HFFc6 (cell line): ENCODE measurements around the gene C5. TPM values are rescaled to one million over a fixed set of nuclear protein-coding genes. Genes with fewer than 3 reads are reported as not detected.

Experiments used
- DNase-seq: peaks from one replicate; pipeline ENCODE4 v3.0.0-alpha.2; 2018
- H3K27ac Mint-ChIP-seq: 2 replicates; pipeline ENCODE4 v1.8.0; 2020; ENCODE audit warnings: mild to moderate bottlenecking, mixed read lengths
- H3K27me3 Mint-ChIP-seq: 2 replicates; pipeline ENCODE4 v1.8.0; 2021; ENCODE audit warnings: mild to moderate bottlenecking, moderate library complexity, mixed read lengths; ENCODE audit not compliant: insufficient read depth
- H3K36me3 Mint-ChIP-seq: 2 replicates; pipeline ENCODE4 v1.8.0; 2021; ENCODE audit warnings: low read depth, mixed read lengths
- H3K4me1 Mint-ChIP-seq: 2 replicates; pipeline ENCODE4 v1.8.0; 2020; ENCODE audit warnings: low read depth, mixed read lengths
- H3K4me3 Mint-ChIP-seq: 2 replicates; pipeline ENCODE4 v1.8.0; 2020; ENCODE audit warnings: mild to moderate bottlenecking, moderate library complexity, mixed read lengths
- H3K9me3 Mint-ChIP-seq: 2 replicates; pipeline ENCODE4 v1.8.0; 2020; ENCODE audit warnings: mild to moderate bottlenecking, mixed read lengths
- CTCF ChIP-seq: fragments of 200-600 bp; sonication (generic); IDR thresholded peaks from 2 replicates; pipeline ENCODE4 v1.5.0; 2021; ENCODE audit warnings: antibody characterized with exemption, mild to moderate bottlenecking
- total RNA-seq, 6 experiments: library from RNA; stranded (reverse); fragmentation: NEBNext Ultra II Directional; extraction: Animal tissue kit (Norgen Biotek cat#: 25700); gene quantifications; 2 replicates in 1 of 6; 3 replicates in 5 of 6; pipeline ENCODE4 v1.2.3, GENCODE V29; 2021

The C5 gene
- total RNA-seq, 6 experiments from 2014 or later: 1.5 to 2.3 (median 2.1) TPM

- Mint-ChIP-seq H3K4me1 (peaks cover 47% of the 10 kb centered on the region), H3K27ac (no peak overlapping the region), H3K9me3 (no peaks in the 10 kb centered on the region), H3K27me3 (peaks cover 2% of the 10 kb centered on the region), H3K4me3 (no peak overlapping the region), H3K36me3 (peaks cover 11% of the 10 kb centered on the region)
- DNase-seq: no peak
- no peak for TF ChIP-seq CTCF
These were observed 132.8 kb downstream of the C5 start for GRCh38 chr9:120916991-120917880.

- Mint-ChIP-seq H3K27ac (no peak overlapping the region), H3K4me3 (no peak overlapping the region), H3K36me3 (peaks cover 11% of the 10 kb centered on the region), H3K27me3 (peaks cover 2% of the 10 kb centered on the region), H3K4me1 (peaks cover 43% of the 10 kb centered on the region), H3K9me3 (no peaks in the 10 kb centered on the region)
- DNase-seq: peak; percentile 35
- TF ChIP-seq CTCF: peak; percentile 41
These were observed 133.5 kb downstream of the C5 start for GRCh38 chr9:120916588-120916987.

GRCh38 chr9:120915854-120916470 lies 134.1 kb downstream of the C5 start:
- no peak for TF ChIP-seq CTCF
- peaks cover 2% of the 10 kb centered on the region for H3K27me3 Mint-ChIP-seq
- no peaks in the 10 kb centered on the region for H3K9me3 Mint-ChIP-seq
- H3K4me1 Mint-ChIP-seq: peaks cover 42% of the 10 kb centered on the region
- peaks cover 11% of the 10 kb centered on the region for H3K36me3 Mint-ChIP-seq
- H3K27ac Mint-ChIP-seq: no peak overlapping the region
- H3K4me3 Mint-ChIP-seq: no peak overlapping the region
- no peak for DNase-seq

- Mint-ChIP-seq H3K9me3 (no peaks in the 10 kb centered on the region), H3K4me3 (no peak overlapping the region), H3K4me1 (peaks cover 45% of the 10 kb centered on the region), H3K27ac (no peak overlapping the region), H3K36me3 (peaks cover 11% of the 10 kb centered on the region), H3K27me3 (peaks cover 2% of the 10 kb centered on the region)
- peak; percentile 23 for DNase-seq
- TF ChIP-seq CTCF: no peak
These were observed 135.1 kb downstream of the C5 start for GRCh38 chr9:120914953-120915352.

- DNase-seq: no peak
- Mint-ChIP-seq H3K9me3 (no peaks in the 10 kb centered on the region), H3K4me3 (no peak overlapping the region), H3K36me3 (peaks cover 11% of the 10 kb centered on the region), H3K27ac (no peak overlapping the region), H3K27me3 (peaks cover 2% of the 10 kb centered on the region), H3K4me1 (peaks cover 43% of the 10 kb centered on the region)
- TF ChIP-seq CTCF: no peak
These were observed 135.7 kb downstream of the C5 start for GRCh38 chr9:120914396-120914795.
